ENCODE results near the gene FOXD1.
"Not testable (repeated sequence)": the region's sequence is repeated elsewhere in the genome, so short reads cannot be mapped to it uniquely, and the experiment has no call there.

The FOXD1 gene

DNA sequence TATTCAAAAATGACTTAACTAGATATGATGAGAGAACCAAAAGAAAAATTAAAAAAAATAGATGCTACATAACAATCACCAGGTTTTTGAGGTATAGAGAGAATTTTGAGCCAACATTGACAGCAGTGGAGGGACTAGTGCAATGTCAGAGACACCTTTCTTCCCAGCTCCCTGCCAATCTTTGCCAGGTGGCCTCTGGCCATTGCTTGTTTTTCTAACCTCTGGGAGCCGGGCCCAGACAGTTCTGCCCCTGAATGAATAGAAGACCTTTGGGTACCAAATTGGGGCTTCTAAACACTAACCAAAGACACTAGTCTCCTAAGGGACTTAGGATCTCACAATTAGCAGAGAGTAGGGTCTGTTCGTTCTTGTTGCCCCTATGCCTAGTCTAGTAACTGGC lies 33.4 kb downstream of the FOXD1 start:
- no peak for DNase-seq

DNA sequence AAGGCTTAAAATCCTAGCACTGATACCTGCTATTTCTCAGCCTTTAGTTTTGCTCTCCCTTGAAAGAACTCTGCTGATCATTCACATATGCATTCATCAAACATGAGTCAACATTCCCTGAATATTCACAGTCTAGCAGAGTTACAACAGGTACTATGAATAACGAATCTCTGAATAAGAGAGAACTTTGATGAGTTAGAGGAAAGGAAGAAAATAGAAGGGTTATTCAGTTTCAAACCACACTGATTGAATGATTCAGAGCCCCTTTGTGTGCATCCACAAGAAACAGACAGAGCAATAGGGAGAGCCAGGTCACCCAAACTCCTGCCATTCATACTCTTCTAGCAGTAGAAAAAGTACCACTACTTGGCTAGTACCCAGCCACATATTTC lies 36.0 kb downstream of the FOXD1 start:
- no peak for DNase-seq

DNA sequence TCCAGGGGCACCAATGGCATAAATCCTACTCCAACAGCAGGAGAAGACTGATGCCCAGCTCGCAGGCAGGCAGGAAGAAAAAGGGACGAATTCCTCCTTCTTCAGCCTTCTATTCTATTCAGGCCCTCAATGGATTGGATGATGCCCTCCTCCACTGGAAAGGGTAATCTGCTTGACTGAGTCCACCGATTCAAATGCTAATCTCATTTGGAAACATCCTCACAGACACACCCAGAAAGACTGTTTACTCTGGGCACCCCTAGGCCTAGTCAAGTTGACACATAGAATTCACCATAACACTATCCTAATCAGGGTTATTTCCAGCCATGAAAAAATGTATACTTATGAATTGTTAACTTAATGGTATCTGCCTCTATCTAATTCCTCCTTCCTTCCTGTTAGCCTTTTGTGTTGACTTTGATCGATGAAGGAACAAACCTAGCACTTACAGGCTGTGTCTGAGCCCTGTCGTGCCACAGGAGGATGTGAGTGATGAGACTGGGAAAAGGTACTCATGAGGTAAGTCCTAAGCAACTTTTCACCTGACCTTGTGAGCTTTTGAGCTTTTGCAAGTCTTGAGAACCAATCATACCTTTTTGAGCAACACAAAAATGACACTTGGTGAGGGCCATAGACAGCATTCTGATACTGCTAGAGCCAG lies 36.5 kb downstream of the FOXD1 start:
- DNase-seq, result no peak

DNA sequence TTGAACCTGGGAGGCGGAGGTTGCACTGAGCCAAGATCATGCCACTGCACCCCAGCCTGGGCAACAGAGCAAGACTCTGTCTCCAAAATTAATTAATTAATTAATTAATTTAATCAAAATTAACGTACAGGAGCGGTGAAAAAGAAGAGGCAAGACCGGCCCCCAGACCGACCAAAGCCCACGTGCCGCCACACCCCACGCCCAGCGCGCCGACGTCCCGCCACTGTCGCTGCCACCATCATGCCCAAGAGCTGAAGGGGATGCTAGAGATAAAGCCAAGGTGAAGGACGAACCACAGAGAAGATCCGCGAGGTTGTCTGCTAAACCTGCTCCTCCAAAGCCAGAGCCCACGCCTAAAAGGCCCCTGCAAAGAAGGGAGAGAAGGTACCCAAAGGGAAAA lies 38.6 kb downstream of the FOXD1 start:
- DNase-seq, result not testable (repeated sequence)

DNA sequence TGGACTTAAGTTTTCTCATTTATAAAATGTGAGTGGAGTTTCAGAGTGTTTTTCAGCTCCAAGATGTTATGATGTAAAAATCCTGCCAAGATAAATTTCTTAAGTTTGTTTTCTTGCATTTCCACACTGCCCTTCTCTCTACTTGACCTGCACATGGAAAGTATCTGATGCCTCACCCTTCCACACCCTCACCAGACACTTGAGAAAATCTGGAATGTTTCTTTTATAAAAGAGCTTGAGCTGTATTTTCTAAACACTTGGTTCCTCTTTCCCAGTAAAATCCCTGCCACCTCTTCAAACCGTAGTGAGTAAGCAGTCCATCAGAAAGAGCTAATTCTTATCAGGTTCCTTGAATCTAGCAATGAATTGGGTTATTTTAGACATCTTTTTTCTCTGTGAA lies 42.9 kb downstream of the FOXD1 start:
- DNase-seq, result no peak

DNA sequence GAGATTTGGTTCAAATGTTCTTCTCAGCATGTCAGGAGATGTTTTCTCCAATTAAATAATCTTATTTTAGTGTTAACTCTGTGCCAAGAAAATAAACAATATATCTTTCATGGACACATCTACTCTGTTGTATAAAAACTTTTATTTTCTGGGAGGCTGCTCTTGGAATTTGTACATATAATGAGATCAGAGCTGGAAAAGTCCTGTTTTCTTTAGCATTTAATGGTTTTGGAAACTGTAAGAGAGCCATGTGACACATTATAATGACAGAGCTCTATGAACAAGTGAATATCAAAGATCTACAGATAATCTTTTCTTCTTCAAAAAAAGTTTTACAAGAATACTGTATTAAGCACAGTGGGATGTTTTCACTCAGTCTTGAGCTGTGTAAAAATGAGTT lies 48.8 kb downstream of the FOXD1 start:
- DNase-seq, result no peak

Measured in Kasumi-1 (cell line).